ENCODE results near the gene AP1S1.
A peak's percentile ranks its signal among the peaks of the same experiment; 100 is the strongest.

The AP1S1 gene

GRCh38 chr7:101159696-101160674 is 5.7 kb downstream of the AP1S1 start:
- no peak for DNase-seq (ENCODE audit: low spot score)

GRCh38 chr7:101160910-101161309 is 6.6 kb downstream of the AP1S1 start:
- DNase-seq (ENCODE audit: low spot score), result no peak

GRCh38 chr7:101161692-101162471 is 7.6 kb downstream of the AP1S1 start:
- no peak for DNase-seq (ENCODE audit: low spot score)

GRCh38 chr7:101162551-101163278 is 8.4 kb downstream of the AP1S1 start:
- no peak for DNase-seq (ENCODE audit: low spot score)

- DNase-seq (ENCODE audit: low spot score), result no peak
Observed at GRCh38 chr7:101163279-101164070, 9.2 kb downstream of the AP1S1 start.

- DNase-seq (ENCODE audit: low spot score), result peak; percentile 55
Observed at GRCh38 chr7:101164071-101164840, 10.0 kb downstream of the AP1S1 start.

GRCh38 chr7:101165075-101165957 is 11.0 kb downstream of the AP1S1 start, which contains the start of gene VGF:
Gene VGF, minus strand, starts transcription at chr7:101165569. Its CDS starts 726 bp downstream, at chr7:101164843.
- DNase-seq (ENCODE audit: low spot score), result peak; percentile 97

GRCh38 chr7:101165958-101166647 is 11.8 kb downstream of the AP1S1 start:
- no peak for DNase-seq (ENCODE audit: low spot score)

- no peak for DNase-seq (ENCODE audit: low spot score)
Observed at GRCh38 chr7:101166648-101166908, 12.3 kb downstream of the AP1S1 start.

- DNase-seq (ENCODE audit: low spot score), result no peak
Observed at GRCh38 chr7:101166909-101167644, 12.8 kb downstream of the AP1S1 start.

- DNase-seq (ENCODE audit: low spot score), result no peak
Observed at GRCh38 chr7:101167645-101168411, 13.6 kb downstream of the AP1S1 start.

- DNase-seq (ENCODE audit: low spot score), result no peak
Observed at GRCh38 chr7:101168412-101169049, 14.3 kb downstream of the AP1S1 start.

- no peak for DNase-seq (ENCODE audit: low spot score)
Observed at GRCh38 chr7:101169110-101169837, 15.0 kb downstream of the AP1S1 start.

- DNase-seq (ENCODE audit: low spot score), result peak; percentile 64
Observed at GRCh38 chr7:101169838-101170551, 15.7 kb downstream of the AP1S1 start.

- no peak for DNase-seq (ENCODE audit: low spot score)
Observed at GRCh38 chr7:101170617-101171441, 16.6 kb downstream of the AP1S1 start.

Data from AG08395 (cell line).